PC-9 (cell line): ENCODE results near the gene TNFSF4.

Source experiments
- CTCF ChIP-seq: fragments of 200-600 bp; sonication (generic); conservative IDR thresholded peaks from 2 replicates; pipeline ENCODE4 v1.6.1; 2017; ENCODE audit warnings: mixed run types, antibody characterized with exemption, mild to moderate bottlenecking, moderate library complexity
- EZH2 ChIP-seq: fragments of 200-600 bp; sonication (generic); IDR thresholded peaks from 2 replicates; pipeline ENCODE4 v1.8.0; 2017; ENCODE audit warnings: antibody characterized with exemption, low read depth

- TF ChIP-seq CTCF: no peak
- TF ChIP-seq EZH2: no peak
Observed at GRCh38 chr1:173175514-173176145, 31.5 kb downstream of the TNFSF4 start.
